Amniotic stem cell (primary cell): ENCODE measurements around the gene GALK1.
"Not testable (repeated sequence)": the region's sequence is repeated elsewhere in the genome, so short reads cannot be mapped to it uniquely, and the experiment has no call there.

ENCODE experiments used
- DNase-seq: peaks from one replicate; lab custom pipeline; 2025; lab: John Stamatoyannopoulos, UW

GALK1 gene

GRCh38 chr17:75763613-75764416 is 1.2 kb downstream of the GALK1 start:
- DNase-seq = no peak

- no peak for DNase-seq
Measured at GRCh38 chr17:75763269-75763607, 1.8 kb downstream of the GALK1 start.

- DNase-seq = no peak
Measured at GRCh38 chr17:75762513-75763268, 2.3 kb downstream of the GALK1 start.

GRCh38 chr17:75759978-75760640 is 4.9 kb downstream of the GALK1 start:
- DNase-seq = not testable (repeated sequence)

GRCh38 chr17:75759457-75759856 is 5.5 kb downstream of the GALK1 start:
- no peak for DNase-seq

GRCh38 chr17:75758131-75758905 is 6.7 kb downstream of the GALK1 start:
- DNase-seq = no peak

GRCh38 chr17:75757086-75757681 is 7.8 kb downstream of the GALK1 start:
- DNase-seq = no peak

GRCh38 chr17:75756451-75757085 is 8.4 kb downstream of the GALK1 start:
- no peak for DNase-seq

GRCh38 chr17:75755990-75756389 is 9.0 kb downstream of the GALK1 start:
- DNase-seq = no peak

GRCh38 chr17:75755205-75755901 is 9.6 kb downstream of the GALK1 start:
- no peak for DNase-seq

- no peak for DNase-seq
Measured at GRCh38 chr17:75754378-75755204, 10.4 kb downstream of the GALK1 start.

- DNase-seq = peak; percentile 15
Measured at GRCh38 chr17:75753514-75754377, 11.2 kb downstream of the GALK1 start.

GRCh38 chr17:75752802-75753513 is 12.0 kb downstream of the GALK1 start:
- no peak for DNase-seq

- DNase-seq = no peak
Measured at GRCh38 chr17:75752405-75752709, 12.6 kb downstream of the GALK1 start.

GRCh38 chr17:75751676-75752404 is 13.2 kb downstream of the GALK1 start:
- DNase-seq = no peak

GRCh38 chr17:75750661-75751423 is 14.2 kb downstream of the GALK1 start:
- no peak for DNase-seq
